Middle frontal gyrus (tissue), 1 donor: ENCODE results near the gene CEP112.

ENCODE experiments used
- DNase-seq: peaks from one replicate; pipeline ENCODE4 v3.0.0-alpha.2; 2015; ENCODE audit warnings: low spot score; ENCODE audit errors: extremely low spot score

Gene CEP112

DNA sequence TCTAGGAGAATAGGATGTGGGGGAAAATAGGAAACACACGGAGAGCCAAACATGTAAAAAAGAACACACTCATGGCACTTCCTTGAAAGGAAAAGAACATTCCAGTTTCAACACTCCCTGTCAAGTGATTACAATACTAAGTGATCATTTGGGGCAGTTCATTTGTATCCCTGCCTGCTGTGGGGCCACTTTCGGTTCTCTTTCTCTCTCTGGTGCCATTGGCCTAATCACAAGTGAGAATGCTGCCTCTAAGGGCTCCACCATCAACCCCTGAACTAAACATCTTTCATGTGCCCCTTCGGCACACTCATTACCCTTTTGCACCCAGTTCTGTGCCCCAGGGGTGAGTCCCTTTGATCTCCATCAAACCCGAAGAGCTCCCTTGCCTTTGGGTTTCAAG lies 197.3 kb downstream of the CEP112 start:
- no peak for DNase-seq

DNA sequence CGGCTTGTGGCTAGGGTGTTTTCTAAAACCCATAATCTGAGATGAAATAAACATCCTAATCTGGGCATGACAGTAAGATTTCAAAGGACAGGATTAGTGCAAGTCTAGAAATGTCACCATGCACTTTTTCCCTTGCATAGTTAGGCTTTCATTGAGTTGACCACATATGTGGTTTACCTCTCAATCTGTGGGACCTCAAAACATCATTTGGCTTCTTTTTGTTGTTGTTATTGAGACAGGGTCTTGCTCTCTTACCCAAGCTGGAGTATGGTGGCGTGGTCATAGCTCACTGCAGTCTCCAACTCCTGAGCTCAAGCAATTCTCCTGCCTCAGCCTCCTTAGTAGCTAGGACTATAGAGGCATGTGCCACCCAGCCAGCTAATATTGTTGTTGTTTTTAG lies 197.8 kb downstream of the CEP112 start:
- DNase-seq, result no peak

DNA sequence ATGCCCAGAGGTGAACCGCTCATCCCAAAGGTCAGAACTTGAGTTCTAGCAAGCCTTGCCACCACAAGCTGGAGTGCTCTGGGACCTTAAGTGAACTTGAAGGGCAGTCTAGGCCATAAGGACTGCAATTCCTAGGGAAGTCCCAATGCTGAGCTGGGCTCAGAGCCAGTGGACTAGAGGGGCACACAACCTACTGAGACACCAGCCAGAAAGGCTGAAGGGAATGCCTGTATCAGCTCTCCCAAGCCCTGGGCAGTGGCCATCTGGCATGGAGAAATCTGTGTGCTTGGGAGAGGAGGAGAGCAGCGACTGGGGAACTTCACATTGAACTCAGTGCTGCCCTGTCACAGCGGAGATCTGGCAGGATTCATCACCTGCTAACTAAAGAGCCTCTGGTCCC lies 201.3 kb downstream of the CEP112 start:
- no peak for DNase-seq

DNA sequence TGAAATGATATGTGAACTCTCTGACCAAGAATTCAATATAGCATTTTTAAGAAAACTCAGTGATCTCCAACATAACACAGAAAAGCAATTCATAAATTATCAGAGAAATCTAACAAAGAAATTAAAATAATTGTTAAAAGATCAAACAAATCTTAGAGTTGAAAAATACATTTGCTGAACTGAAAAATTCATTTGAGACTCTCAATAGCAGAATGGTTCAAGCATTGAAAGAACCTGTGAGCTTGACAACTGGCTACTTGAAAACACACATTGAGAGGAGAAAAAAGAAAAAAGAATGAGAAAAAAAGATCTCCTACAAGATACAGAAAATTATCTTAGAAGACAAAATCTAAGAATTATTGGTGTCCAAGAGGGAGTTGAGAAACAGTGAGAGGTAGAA lies 203.5 kb downstream of the CEP112 start:
- DNase-seq, result no peak

DNA sequence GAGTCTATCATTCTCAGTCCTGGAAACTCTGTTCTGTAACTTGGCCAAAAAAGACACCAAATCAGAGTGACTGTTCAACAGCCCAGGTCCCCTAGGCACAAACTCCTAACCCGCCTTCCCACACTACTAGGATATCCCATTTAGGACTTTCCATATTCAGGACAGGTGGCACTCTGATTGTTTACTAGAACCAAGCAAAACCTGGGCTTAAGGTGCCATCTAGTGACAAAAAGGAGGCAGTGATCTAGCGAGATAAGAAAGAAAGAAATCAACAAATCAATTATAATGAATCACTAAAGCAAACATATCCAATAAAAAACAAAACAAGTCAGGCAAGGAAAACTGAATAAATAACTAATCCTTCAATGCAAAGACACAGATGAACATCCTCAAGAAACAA lies 203.9 kb downstream of the CEP112 start:
- no peak for DNase-seq

DNA sequence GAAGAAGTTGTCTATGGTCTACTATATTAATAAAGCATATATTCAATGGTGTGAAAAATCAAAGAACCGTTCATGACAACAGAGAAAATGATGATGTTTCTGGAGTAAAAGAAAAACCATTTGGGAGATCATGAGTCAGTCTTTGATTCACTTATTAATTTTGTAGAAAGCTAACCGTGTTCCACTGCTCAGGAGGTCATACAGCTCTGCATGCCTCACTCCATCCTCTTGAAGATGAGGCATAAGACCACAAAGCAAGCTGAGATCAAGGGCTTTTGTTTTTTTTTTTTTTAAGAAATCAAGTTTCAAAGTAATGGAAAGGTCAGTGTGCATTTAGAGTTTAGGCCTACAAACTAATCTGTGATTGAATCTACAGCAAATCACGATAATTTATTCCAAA lies 206.4 kb downstream of the CEP112 start:
- DNase-seq, result no peak

DNA sequence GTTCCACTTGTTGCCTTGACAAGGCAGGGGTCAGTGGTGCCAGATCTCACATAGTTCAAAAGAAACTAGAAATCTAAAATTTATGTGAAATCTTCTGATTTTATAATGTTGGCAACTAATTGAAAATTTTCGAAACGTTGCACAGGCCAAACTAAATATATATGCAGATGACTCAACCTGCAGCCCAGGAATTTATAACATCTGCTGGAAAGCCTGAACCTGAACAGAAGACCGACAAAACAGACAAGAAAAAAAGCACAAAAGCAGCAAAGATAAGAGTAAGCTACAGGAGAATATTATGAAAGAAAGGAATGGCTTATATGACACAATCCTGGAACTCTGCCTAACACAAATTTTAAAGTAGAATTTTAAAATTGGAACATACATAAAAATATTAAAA lies 207.6 kb downstream of the CEP112 start:
- DNase-seq, result no peak

DNA sequence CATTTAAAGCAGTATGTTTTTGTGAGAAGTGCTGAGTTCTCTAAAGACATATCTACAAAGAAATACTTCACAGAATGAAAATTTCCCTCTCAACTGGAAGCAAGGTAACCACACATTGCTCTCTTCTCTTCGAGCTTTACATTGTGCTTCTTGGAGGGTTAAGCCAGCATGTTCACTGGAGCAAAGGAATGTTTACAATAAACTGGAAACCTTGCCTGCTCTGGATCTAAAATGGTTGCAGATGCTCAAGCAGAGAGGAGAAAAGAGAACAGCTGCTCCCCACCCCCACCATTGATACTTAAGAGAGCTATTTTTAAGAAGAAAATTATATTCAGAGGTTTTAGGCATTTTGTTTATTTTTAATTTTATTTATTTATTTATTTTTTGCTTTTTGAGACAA lies 213.1 kb downstream of the CEP112 start:
- no peak for DNase-seq

DNA sequence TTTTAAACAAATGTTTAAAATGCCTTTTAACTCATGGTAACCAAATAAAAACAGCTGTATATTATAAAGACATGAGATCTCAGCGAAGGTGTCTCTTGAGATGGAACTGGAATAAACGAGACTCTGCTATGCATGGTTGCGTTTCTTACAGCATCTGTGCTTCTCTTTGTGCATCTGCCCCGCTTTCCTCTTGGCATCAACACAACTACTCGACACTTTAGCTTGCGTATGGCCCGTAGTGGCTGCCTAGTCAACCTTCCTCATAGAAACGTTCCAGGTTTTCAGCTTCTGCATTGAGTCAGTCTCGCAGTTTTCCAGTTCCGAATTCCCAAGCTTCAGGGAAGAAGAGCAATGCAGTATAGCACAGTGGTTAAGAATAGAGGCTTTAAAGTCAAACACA lies 214.9 kb downstream of the CEP112 start:
- no peak for DNase-seq

DNA sequence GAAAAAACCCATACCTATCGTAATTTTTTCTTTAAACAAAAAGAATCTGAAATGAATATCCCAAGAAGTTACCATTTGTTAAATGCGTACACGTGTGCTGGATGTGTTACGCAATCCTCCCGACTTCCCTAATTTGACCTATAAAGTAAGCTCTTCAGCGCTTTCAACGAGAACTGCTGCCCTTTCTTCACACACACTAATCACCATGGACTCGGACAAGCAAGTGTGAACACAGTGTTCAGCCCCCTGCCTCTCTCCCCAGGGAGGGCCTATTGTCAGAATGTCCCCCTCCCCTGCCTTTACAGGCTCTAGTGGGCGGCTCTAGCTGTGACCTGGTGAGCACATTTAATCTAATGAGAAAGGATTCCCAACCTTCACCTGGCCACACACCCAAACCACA lies 216.1 kb downstream of the CEP112 start:
- DNase-seq, result no peak

DNA sequence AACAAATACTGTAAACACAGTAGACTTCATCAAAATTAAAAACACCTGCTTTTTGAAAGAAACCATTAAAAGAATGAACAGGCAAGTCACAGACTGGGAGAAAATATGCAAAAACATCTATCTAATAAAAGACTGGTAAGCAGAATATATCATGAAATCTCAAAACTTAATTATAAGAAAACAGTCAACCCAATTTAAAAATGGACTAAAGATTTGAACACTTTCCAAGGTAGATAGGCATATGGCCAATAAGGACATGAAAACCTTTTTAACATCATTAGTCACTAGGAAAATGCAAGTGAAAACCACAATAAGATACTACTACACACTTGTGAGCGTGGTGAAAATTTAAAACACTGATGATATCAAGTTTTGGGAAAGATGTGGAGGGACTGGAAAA lies 218.7 kb downstream of the CEP112 start:
- DNase-seq, result no peak

DNA sequence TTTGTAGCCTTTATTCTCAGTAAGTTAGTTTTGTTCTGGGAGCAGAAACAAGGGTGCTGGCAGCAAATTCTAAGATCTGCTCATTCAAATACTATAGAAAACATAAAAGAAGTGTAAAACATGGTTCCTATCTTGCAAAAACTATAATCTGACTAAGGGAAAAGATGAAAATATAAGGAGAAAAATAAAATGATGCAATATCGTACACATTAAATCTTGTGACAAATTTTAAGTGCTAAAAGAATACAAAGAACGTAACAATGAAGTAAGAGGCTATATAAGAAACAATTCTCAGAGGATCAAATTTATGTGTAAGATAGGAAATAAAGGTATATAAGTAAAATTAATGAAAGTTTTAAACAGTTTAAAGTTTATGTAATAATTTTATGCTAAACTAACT lies 224.6 kb downstream of the CEP112 start:
- no peak for DNase-seq

DNA sequence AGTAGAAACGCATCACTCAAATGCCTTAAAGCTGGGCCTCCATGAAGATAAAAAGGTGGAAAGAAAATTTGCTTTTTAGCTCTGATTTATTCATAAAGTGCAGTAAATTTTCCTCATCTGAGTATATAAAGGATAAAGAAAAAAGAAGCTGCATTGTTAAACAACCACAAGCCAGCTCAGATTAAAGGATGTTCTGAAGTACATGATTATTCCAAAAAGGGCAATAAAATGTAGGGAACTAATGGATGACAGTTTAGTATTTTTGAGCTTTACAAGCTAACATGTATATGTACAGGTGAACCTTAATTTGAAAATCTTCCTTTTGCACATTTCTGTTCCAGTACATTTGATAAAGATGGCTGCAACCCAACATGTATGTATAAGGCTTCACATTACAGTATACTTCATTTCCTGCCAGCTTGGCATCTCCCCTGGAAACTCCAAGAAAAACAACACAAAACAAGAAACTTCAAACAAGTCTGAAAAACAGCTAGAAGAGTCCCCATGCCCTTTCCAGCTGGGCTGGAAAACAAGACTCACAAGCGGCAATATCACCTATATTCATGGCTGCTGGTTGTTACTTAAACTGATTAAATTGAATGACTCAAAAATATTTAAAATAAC lies 225.7 kb downstream of the CEP112 start:
- DNase-seq, result no peak

DNA sequence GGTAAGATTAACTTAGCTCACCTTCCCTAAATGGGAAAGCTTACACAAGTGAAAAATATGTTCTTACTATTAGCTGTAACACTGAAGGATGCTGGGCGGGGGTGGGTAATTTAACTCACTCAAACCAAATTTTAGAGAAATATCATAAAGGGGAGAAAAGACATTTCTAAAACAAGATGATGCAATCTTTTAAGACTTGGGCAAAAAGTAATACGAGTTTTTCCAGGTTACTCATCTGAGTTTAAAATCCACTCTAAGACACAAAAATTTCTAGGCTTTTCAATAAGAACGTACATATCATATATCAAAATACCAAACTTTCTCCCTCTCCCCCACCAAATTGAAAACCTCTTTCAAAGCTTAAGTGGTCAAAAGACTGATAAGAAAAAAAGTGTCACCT lies 228.8 kb downstream of the CEP112 start:
- no peak for DNase-seq

DNA sequence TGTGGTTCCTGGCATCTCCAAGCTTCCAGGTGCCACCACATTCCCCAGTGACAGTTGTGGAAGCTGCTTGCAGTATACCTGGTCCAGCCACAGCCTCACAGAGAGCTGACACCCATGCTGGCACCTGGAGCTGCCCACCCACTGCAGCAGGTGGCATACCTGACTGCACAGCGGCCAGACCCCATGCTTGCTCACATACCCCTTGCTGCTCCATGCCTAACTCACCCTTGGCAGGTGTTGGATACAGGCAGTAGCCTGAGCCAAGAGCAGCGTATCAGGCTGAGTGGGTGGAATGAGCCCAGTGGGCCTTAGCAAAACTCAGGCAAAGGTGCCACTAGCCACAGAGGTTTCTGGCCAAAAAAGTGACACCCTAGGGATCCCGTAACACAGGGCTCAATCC lies 232.3 kb downstream of the CEP112 start:
- DNase-seq, result no peak

DNA sequence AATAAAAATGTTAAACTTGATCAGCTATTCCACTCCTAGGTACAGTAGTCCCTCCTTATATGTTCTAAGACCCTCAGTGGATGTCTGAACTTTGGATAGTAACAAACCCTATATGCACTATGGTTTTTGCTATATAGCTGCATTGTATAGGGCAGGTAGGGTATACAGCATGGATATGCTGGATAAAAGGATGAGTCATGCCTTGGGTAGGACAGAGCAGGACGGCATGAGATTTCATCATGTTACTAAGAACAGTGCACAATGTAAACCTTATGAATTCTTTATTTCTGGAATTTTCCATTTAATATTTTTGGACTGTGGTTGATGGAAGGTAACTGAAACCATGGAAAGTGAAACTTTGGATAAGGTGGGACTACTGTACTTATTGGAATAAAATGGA lies 235.1 kb downstream of the CEP112 start:
- no peak for DNase-seq

DNA sequence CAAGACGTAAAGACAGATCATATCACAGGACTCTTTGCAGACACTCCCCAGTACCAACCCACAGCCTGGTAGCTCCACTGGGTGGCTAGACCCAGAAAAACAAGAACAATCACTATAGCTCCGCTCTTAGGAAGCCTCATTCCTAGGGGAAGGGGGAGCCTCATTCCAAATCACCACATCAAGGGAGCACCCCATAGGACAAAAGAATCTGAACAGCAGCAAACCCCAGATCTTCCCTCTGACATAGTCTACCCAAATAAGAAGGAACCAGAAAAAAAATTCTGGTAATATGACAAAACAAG lies 237.8 kb downstream of the CEP112 start:
- no peak for DNase-seq

DNA sequence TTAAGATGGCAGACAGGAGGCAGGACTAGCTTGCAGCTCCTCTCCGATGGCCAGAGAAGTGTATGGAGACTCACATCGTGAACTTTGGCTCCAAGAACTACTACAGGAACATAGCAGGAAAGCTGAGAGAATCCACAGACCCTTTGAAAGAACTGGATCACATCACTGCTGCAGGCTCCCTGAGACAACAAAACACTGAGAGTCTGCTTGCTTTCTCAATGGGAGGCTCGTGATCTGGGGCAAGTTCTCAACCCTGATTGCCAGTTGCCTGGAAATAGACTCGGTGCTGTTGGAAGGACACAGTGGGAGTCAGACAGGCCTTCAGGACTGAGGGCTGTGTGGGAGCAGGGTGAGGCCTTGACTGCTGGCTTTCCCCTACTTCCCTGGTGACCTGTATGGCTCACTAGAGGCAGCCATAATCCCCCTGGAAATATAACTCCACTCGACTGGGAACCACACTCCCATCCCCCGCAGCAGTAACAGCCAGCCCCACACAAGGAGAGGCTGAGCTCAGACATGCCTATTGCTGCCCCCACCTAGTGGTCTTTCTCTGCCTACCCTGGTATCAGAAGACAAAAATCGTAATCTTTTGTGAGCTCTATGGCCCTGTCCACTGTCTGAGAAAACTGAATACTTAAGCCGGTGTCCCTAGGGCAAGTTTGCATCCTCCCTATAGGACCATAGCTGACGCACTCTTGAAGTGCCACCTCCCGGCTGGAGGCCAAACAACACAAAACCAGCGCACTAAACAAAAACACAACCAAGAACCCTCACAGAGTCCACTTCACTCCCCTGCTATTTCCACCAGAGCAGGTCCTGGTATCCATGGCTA lies 238.4 kb downstream of the CEP112 start:
- no peak for DNase-seq

DNA sequence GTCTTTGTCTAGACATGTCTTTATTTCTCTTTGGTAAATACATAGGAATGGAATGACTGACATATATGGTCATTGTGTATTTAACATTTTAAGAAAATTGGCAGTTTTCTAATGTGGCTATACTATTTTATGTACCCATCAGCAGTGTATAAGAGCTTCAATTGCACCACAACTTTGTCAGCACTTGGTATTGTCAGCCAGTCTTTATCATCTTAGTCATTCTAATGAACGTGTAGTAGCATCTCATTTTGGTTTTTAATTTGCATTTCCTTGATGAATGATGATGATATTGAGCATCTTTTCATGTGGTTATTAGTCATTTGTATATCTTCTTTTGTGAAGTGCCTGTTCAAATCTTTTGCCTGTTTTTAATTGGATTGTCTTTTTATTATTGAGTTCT lies 239.3 kb downstream of the CEP112 start:
- DNase-seq, result no peak

DNA sequence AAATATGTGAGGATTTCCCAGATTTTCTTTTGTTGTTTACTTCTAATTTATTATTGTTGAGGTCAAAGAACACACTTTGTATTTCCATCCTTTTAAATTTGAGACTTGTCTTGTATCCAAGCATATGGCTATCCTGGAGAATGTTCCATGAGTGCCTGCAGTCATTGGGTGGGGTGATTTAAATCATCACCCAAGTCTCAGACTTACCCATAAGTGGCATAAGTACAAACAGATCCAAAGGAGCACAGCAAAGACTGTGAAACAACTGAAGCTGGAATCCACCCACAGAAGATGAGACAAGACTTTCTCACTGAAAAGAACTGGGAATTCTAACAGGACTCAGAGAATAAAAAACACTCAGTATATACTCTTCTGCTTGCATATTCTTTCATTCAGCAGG lies 239.9 kb downstream of the CEP112 start:
- no peak for DNase-seq

DNA sequence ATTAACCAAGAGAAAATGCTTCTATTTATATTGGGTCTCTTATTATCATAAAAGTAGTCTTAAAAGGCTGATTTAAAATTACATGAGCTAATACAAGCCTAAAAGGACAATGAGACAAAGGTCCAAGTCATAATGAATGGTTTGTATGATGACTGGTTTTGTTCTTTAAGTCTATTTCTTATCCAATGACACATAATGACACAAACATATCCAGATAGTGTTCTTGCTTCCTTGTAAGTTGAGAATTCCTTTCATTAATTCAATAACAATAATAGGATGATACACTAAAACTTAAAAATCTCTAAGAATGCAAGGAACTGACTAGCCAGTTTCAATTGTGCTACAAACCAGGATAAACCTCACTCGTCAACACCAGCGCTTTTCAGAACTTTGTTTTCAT lies 244.1 kb downstream of the CEP112 start:
- DNase-seq, result no peak

DNA sequence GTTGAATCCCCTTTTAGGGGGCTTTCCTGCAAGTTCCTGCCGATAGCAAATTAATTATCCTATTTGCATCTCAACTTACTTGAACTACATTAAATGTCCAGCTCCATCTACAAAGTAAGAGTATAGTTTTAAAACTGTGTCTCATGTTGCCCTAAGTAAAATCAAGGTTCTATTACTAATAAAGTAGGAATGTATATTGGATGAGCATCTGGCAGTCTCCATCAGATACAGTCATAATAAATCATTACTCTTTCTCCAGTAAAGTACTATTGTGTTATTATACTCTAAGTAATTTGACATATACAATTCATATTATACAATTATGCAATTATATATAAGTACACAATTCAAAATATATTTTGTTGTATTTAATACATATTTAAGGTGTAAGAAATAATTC lies 249.3 kb downstream of the CEP112 start:
- no peak for DNase-seq

DNA sequence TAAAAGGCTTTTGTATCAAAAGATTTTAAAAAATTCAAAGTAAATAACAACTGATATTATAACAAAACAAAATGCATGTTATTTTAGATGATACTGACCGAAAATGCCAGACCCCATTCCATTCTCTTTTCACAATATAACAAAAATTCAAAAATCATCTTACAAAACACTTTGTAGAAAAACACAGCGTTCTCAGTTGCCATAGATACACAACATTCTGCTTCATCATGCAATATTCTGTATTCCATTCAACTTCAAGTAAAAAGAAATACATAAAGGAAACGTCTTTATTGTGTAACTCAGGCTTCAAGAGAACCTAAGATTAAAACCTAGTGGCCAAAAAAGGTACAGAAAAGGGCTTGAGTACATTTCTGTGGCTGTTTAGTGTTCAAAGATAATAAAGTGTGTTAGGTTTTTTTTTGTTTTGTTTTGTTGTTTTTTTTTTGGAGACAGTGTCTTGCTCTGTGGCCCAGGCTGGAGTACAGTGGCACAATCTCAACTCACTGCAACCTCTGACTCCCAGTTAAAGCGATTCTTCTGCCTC lies 250.5 kb downstream of the CEP112 start:
- DNase-seq, result no peak
